ENCODE measurements around the gene SFI1.

SFI1 gene

DNA sequence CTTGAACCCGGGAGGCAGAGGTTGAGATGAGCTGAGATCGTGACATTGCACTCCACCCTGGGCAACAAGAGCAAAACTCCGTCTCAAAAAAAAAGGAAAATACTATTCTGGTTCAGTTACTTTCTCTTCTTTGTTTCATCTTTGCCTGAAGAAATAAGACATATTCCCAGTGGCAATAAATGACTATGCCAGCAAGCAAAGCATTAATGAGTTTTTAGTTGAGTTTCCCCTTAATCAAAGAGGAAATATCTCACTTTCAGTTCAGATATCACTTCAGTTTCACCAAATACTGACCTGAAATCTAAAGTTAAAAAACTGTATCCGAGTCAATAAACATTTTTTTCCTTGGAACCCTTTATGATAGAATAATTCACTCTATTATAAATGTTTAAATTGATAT, 155.3 kb downstream of the SFI1 start:
- H3K4me3 ChIP-seq (ENCODE audit: low read length, poor library complexity, severe bottlenecking), result no peak overlapping the region
- peaks cover 31% of the 10 kb centered on the region; the same call in 1 of the 2 replicates for H3K79me2 ChIP-seq (ENCODE audit: insufficient read depth, low read length)
- no peaks in the 10 kb centered on the region for H4K20me1 ChIP-seq (ENCODE audit: insufficient read depth, low read length, poor library complexity, severe bottlenecking)
- H3K9me2 ChIP-seq (replicated peaks; ENCODE audit: low read depth, low read length), result no peaks in the 10 kb centered on the region
- TF ChIP-seq, protein P1, sequence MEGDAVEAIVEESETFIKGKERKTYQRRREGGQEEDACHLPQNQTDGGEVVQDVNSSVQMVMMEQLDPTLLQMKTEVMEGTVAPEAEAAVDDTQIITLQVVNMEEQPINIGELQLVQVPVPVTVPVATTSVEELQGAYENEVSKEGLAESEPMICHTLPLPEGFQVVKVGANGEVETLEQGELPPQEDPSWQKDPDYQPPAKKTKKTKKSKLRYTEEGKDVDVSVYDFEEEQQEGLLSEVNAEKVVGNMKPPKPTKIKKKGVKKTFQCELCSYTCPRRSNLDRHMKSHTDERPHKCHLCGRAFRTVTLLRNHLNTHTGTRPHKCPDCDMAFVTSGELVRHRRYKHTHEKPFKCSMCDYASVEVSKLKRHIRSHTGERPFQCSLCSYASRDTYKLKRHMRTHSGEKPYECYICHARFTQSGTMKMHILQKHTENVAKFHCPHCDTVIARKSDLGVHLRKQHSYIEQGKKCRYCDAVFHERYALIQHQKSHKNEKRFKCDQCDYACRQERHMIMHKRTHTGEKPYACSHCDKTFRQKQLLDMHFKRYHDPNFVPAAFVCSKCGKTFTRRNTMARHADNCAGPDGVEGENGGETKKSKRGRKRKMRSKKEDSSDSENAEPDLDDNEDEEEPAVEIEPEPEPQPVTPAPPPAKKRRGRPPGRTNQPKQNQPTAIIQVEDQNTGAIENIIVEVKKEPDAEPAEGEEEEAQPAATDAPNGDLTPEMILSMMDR (conservative IDR thresholded peaks at IDR 0.05; ENCODE audit: low read length), result no peak
- no peak for TF ChIP-seq EZH2phosphoT487 (IDR thresholded peaks at IDR 0.05; ENCODE audit: borderline replicate concordance)
- H3K36me3 ChIP-seq (ENCODE audit: insufficient read depth, low read length), result peaks cover 22% of the 10 kb centered on the region; the same call in 1 of the 2 replicates
- no peak overlapping the region for H3K9ac ChIP-seq (ENCODE audit: low read depth, low read length, poor library complexity, severe bottlenecking)
- no peaks in the 10 kb centered on the region for H3K27me3 ChIP-seq (ENCODE audit: insufficient read depth, low read length, poor library complexity, severe bottlenecking)
- H2AFZ ChIP-seq (ENCODE audit: low read length), result no peak overlapping the region
- no peaks in the 10 kb centered on the region for H3K9me3 ChIP-seq (ENCODE audit: insufficient read depth, low read depth, low read length)
- H3F3A ChIP-seq (ENCODE audit: low read depth), result no peaks in the 10 kb centered on the region
- H3K4me1 ChIP-seq (ENCODE audit: insufficient read depth, low read length, poor library complexity, severe bottlenecking), result no peaks in the 10 kb centered on the region
- no peak overlapping the region for H3K4me2 ChIP-seq (ENCODE audit: low read depth, low read length, poor library complexity, severe bottlenecking)

DNA sequence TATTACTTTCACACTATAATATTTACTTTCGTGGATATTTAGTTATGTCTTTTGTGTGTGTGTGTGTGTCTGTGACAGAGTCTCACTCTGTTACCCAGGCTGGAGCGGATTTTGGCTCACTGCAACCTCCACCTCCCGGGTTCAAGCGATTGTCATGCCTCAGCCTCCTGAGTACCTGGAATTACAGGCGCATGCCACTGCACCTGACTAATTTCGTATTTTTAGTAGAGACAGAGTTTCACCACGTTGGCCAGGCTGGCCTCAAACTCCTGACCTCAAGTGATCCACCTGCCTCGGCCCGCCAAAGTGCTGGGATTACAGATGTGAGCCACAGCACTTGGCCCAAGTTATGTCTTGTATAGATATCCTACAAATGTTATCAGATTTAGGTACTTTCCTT, 155.8 kb downstream of the SFI1 start:
- Histone ChIP-seq H3F3A (ENCODE audit: low read depth) (no peaks in the 10 kb centered on the region), H4K20me1 (ENCODE audit: insufficient read depth, low read length, poor library complexity, severe bottlenecking) (no peaks in the 10 kb centered on the region), H3K4me2 (ENCODE audit: low read depth, low read length, poor library complexity, severe bottlenecking) (no peak overlapping the region), H2AFZ (ENCODE audit: low read length) (no peak overlapping the region), H3K9me2 (replicated peaks; ENCODE audit: low read depth, low read length) (no peaks in the 10 kb centered on the region), H3K36me3 (ENCODE audit: insufficient read depth, low read length) (peaks cover 18% of the 10 kb centered on the region; the same call in 1 of the 2 replicates), H3K79me2 (ENCODE audit: insufficient read depth, low read length) (peaks cover 31% of the 10 kb centered on the region; the same call in 1 of the 2 replicates), H3K4me1 (ENCODE audit: insufficient read depth, low read length, poor library complexity, severe bottlenecking) (no peaks in the 10 kb centered on the region), H3K9me3 (ENCODE audit: insufficient read depth, low read depth, low read length) (no peaks in the 10 kb centered on the region), H3K27me3 (ENCODE audit: insufficient read depth, low read length, poor library complexity, severe bottlenecking) (no peaks in the 10 kb centered on the region), H3K9ac (ENCODE audit: low read depth, low read length, poor library complexity, severe bottlenecking) (no peak overlapping the region), H3K4me3 (ENCODE audit: low read length, poor library complexity, severe bottlenecking) (no peak overlapping the region)
- TF ChIP-seq EZH2phosphoT487 (IDR thresholded peaks at IDR 0.05; ENCODE audit: borderline replicate concordance), result no peak
- TF ChIP-seq, protein P1 (conservative IDR thresholded peaks at IDR 0.05; ENCODE audit: low read length), result no peak

DNA sequence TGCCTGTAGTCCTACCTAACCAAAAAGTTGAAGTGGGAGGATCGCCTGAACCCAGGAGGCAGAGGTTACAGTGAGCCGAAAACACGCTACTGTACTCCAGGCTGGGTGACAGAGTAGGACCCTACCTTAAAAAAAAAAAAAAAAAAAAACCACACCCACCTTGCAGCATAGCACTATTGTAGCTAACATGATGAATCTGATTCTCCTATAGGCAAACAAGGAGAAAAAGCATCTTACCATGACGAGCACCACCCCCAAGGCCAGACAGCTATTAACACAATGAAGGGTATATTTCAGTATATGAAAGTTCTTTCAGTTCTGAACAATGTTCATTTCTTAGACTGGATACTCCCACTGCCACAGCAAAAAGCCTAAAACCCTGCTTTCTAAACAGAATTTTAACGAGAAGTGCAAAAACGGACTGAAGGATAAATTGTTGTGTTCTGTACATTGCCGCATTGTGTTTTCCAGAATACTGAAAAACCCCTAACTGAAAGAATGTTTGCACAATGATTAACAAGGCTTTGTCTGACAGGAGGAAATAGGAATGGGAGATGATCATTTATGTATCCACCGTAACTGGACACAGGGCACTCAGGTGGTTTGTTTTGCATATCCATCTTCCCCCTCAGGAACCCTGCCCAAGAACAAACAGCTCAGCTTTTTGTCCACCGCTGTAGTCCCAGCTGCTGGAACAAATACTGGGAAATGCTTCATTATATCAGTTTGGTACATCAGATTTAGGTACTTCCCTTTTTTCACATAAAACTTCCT, 156.8 kb downstream of the SFI1 start:
- Histone ChIP-seq H3K9ac (ENCODE audit: low read depth, low read length, poor library complexity, severe bottlenecking) (no peak overlapping the region), H3F3A (ENCODE audit: low read depth) (no peaks in the 10 kb centered on the region), H3K4me3 (ENCODE audit: low read length, poor library complexity, severe bottlenecking) (no peak overlapping the region), H3K79me2 (ENCODE audit: insufficient read depth, low read length) (peaks cover 37% of the 10 kb centered on the region), H3K9me2 (replicated peaks; ENCODE audit: low read depth, low read length) (no peaks in the 10 kb centered on the region), H3K36me3 (ENCODE audit: insufficient read depth, low read length) (peaks cover 9% of the 10 kb centered on the region; the same call in 1 of the 2 replicates), H3K4me1 (ENCODE audit: insufficient read depth, low read length, poor library complexity, severe bottlenecking) (no peaks in the 10 kb centered on the region), H2AFZ (ENCODE audit: low read length) (no peak overlapping the region), H3K27me3 (ENCODE audit: insufficient read depth, low read length, poor library complexity, severe bottlenecking) (no peaks in the 10 kb centered on the region), H3K4me2 (ENCODE audit: low read depth, low read length, poor library complexity, severe bottlenecking) (no peak overlapping the region), H4K20me1 (ENCODE audit: insufficient read depth, low read length, poor library complexity, severe bottlenecking) (no peaks in the 10 kb centered on the region), H3K9me3 (ENCODE audit: insufficient read depth, low read depth, low read length) (no peaks in the 10 kb centered on the region)
- TF ChIP-seq, protein P1 (conservative IDR thresholded peaks at IDR 0.05; ENCODE audit: low read length), result no peak
- TF ChIP-seq EZH2phosphoT487 (IDR thresholded peaks at IDR 0.05; ENCODE audit: borderline replicate concordance), result no peak

All from Loucy (cell line).